ENCODE data around the gene EFNB1. TPM values are rescaled to one million over a fixed set of nuclear protein-coding genes. Genes with fewer than 3 reads are reported as not detected.

Gene EFNB1
- polyA plus RNA-seq, 3 donors: 4.7 to 6.6 (median 5.4) TPM

- peaks cover 0 to 6% (median 1%) of the 10 kb centered on the region in 3 donors for H3K27me3 Mint-ChIP-seq (ENCODE audit: low read depth in 3 of 3)
- no peak overlapping the region for H3K4me2 ChIP-seq (replicated peaks; ENCODE audit: extremely low read depth, low read length, poor library complexity, severe bottlenecking)
- no peaks in the 10 kb centered on the region for H3K9me3 Mint-ChIP-seq
- intact Hi-C loops (cut with micrococcal nuclease): no loop called here
- no peak overlapping the region for H3K27ac Mint-ChIP-seq
- DNase-seq: no peak
- H2AFZ ChIP-seq (ENCODE audit: insufficient read depth, low read depth, low read length, poor library complexity, severe bottlenecking): no peak overlapping the region
- TF ChIP-seq CTCF (IDR thresholded peaks at IDR 0.05): no peak
- no peak overlapping the region for H3K4me3 ChIP-seq (replicated peaks in 1 of 3; ENCODE audit: low read depth in 2 of 3, low read length in 3 of 3)
- no peaks in the 10 kb centered on the region for H3K27me3 ChIP-seq (ENCODE audit: control insufficient read depth in 2 of 2, insufficient read depth in 2 of 2, low read length in 2 of 2)
- H3K4me3 Mint-ChIP-seq: no peak overlapping the region
- H3K79me2 ChIP-seq (ENCODE audit: insufficient read depth, low read length): no peaks in the 10 kb centered on the region
- H3K9ac ChIP-seq (ENCODE audit: insufficient read depth, low read length, poor library complexity, severe bottlenecking): no peak overlapping the region
- no peak overlapping the region for H3K27ac ChIP-seq (ENCODE audit: low read depth in 1 of 2, low read length in 2 of 2)
- no peaks in the 10 kb centered on the region for H3K36me3 Mint-ChIP-seq
- no peaks in the 10 kb centered on the region for H3K4me1 ChIP-seq (ENCODE audit: control insufficient read depth in 1 of 2, insufficient read depth in 2 of 2, low read length in 2 of 2)
- no peaks in the 10 kb centered on the region for H3K9me3 ChIP-seq (replicated peaks in 1 of 2; ENCODE audit: control insufficient read depth in 1 of 2, insufficient read depth in 1 of 2, low read length in 2 of 2)
- 93% methylated on average over 6 of the region's 6 CpGs for WGBS (ENCODE audit: insufficient coverage)
- no peaks in the 10 kb centered on the region for H4K20me1 ChIP-seq (ENCODE audit: insufficient read depth, low read length)
- H3K4me1 Mint-ChIP-seq: no peaks in the 10 kb centered on the region
- H3K36me3 ChIP-seq (replicated peaks in 1 of 2; ENCODE audit: control insufficient read depth in 1 of 2, insufficient read depth in 2 of 2, low read length in 2 of 2): no peaks in the 10 kb centered on the region
These were observed 47.9 kb downstream of the EFNB1 start for GRCh38 chrX:68876731-68877130.

- intact Hi-C loops (cut with micrococcal nuclease): no loop called here
- H3K4me3 ChIP-seq (replicated peaks in 1 of 3; ENCODE audit: low read depth in 2 of 3, low read length in 3 of 3): no peak overlapping the region
- no peaks in the 10 kb centered on the region for H3K9me3 Mint-ChIP-seq
- no peak overlapping the region for H3K27ac Mint-ChIP-seq
- H3K4me1 ChIP-seq (ENCODE audit: control insufficient read depth in 1 of 2, insufficient read depth in 2 of 2, low read length in 2 of 2): no peaks in the 10 kb centered on the region
- no peak overlapping the region for H3K9ac ChIP-seq (ENCODE audit: insufficient read depth, low read length, poor library complexity, severe bottlenecking)
- no peaks in the 10 kb centered on the region for H3K27me3 ChIP-seq (ENCODE audit: control insufficient read depth in 2 of 2, insufficient read depth in 2 of 2, low read length in 2 of 2)
- TF ChIP-seq CTCF (IDR thresholded peaks at IDR 0.05): no peak
- H4K20me1 ChIP-seq (ENCODE audit: insufficient read depth, low read length): no peaks in the 10 kb centered on the region
- H3K79me2 ChIP-seq (ENCODE audit: insufficient read depth, low read length): no peaks in the 10 kb centered on the region
- H3K4me2 ChIP-seq (replicated peaks; ENCODE audit: extremely low read depth, low read length, poor library complexity, severe bottlenecking): no peak overlapping the region
- H2AFZ ChIP-seq (ENCODE audit: insufficient read depth, low read depth, low read length, poor library complexity, severe bottlenecking): no peak overlapping the region
- DNase-seq: no peak
- no peak overlapping the region for H3K27ac ChIP-seq (ENCODE audit: low read depth in 1 of 2, low read length in 2 of 2)
- H3K9me3 ChIP-seq (replicated peaks in 1 of 2; ENCODE audit: control insufficient read depth in 1 of 2, insufficient read depth in 1 of 2, low read length in 2 of 2): no peaks in the 10 kb centered on the region
- no peaks in the 10 kb centered on the region for H3K36me3 ChIP-seq (replicated peaks in 1 of 2; ENCODE audit: control insufficient read depth in 1 of 2, insufficient read depth in 2 of 2, low read length in 2 of 2)
- H3K36me3 Mint-ChIP-seq: no peaks in the 10 kb centered on the region
- H3K4me1 Mint-ChIP-seq: no peaks in the 10 kb centered on the region
- peaks cover 0 to 6% (median 1%) of the 10 kb centered on the region in 3 donors for H3K27me3 Mint-ChIP-seq (ENCODE audit: low read depth in 3 of 3)
- H3K4me3 Mint-ChIP-seq: no peak overlapping the region
- no CpG with 5 or more reads among the region's 9 CpGs for WGBS (ENCODE audit: insufficient coverage)
These were observed 48.8 kb downstream of the EFNB1 start for GRCh38 chrX:68877606-68878005.

Measured in CD14-positive monocyte (primary cell).